PC-9 (cell line): ENCODE results near the gene CCDC15. TPM values are rescaled to one million over a fixed set of nuclear protein-coding genes. Genes with fewer than 3 reads are reported as not detected.
A peak's percentile ranks its signal among the peaks of the same experiment; 100 is the strongest.

Source experiments
- BruUV-seq: library from RNA; stranded (reverse); fragments of 400-500 nt; replicated peaks from 2 replicates; lab custom pipeline; 2021; lab: Mats Ljungman, UMichigan
- CTCF ChIA-PET: fragments of 300-600 bp; sonication (Branson Sonifier 250); formaldehyde crosslinking; loops from one replicate; lab custom pipeline; 2022; ENCODE audit warnings: antibody characterized with exemption; lab: Charles Lee
- POLR2A ChIA-PET: fragments of 300-600 bp; sonication (Branson Sonifier 250); formaldehyde crosslinking; loops from one replicate; lab custom pipeline; 2022; ENCODE audit warnings: antibody characterized with exemption; ENCODE audit not compliant: unreplicated experiment; lab: Charles Lee
- DNase-seq, 2 experiments: peaks; one replicate each; pipeline versions ENCODE4 v3.0.0 to v3.0.0-alpha.2; 2015 to 2022; ENCODE audit warnings: mixed read lengths in 1 of 2
- H2AFZ ChIP-seq: fragments of 200-600 bp; sonication (generic); 2 replicates; pipeline ENCODE4 v1.8.1; 2017; ENCODE audit warnings: antibody characterized with exemption
- H3F3A ChIP-seq: fragments of 200-600 bp; sonication (generic); 2 replicates; pipeline ENCODE4 v1.8.1; 2017; ENCODE audit warnings: antibody characterized with exemption, mild to moderate bottlenecking, low read depth; ENCODE audit not compliant: insufficient read depth
- H3K27ac ChIP-seq: fragments of 200-600 bp; sonication (generic); 2 replicates; pipeline ENCODE4 v1.6.1; 2016; ENCODE audit warnings: mixed run types
- H3K27me3 ChIP-seq: fragments of 200-600 bp; sonication (generic); 2 replicates; pipeline ENCODE4 v1.6.1; 2016; ENCODE audit warnings: low read depth, mixed run types; ENCODE audit not compliant: insufficient read depth
- H3K36me3 ChIP-seq: fragments of 200-600 bp; sonication (generic); 2 replicates; pipeline ENCODE4 v1.6.1; 2016; ENCODE audit warnings: low read depth, mixed run types
- H3K4me1 ChIP-seq: fragments of 200-600 bp; sonication (generic); replicated peaks from 2 replicates; pipeline ENCODE4 v1.6.1; 2016; ENCODE audit warnings: mixed run types; ENCODE audit not compliant: insufficient read depth
- H3K4me2 ChIP-seq: fragments of 200-600 bp; sonication (generic); 2 replicates; pipeline ENCODE4 v1.6.1; 2017; ENCODE audit warnings: mixed run types
- H3K4me3 ChIP-seq: fragments of 200-600 bp; sonication (generic); 2 replicates; pipeline ENCODE4 v1.6.1; 2016; ENCODE audit warnings: mixed run types
- H3K79me2 ChIP-seq: fragments of 200-600 bp; sonication (generic); 2 replicates; pipeline ENCODE4 v1.6.1; 2017; ENCODE audit warnings: low read depth, mixed run types
- H3K9me2 ChIP-seq: fragments of 200-600 bp; sonication (generic); 2 replicates; pipeline ENCODE4 v1.8.1; 2017; ENCODE audit warnings: mild to moderate bottlenecking; ENCODE audit not compliant: insufficient read depth
- H3K9me3 ChIP-seq: fragments of 200-600 bp; sonication (generic); 2 replicates; pipeline ENCODE4 v1.8.1; 2016; ENCODE audit warnings: low read depth; ENCODE audit not compliant: insufficient read depth
- H4K20me1 ChIP-seq: fragments of 200-600 bp; sonication (generic); 2 replicates; pipeline ENCODE4 v1.8.1; 2017; ENCODE audit not compliant: insufficient read depth
- EZH2 ChIP-seq: fragments of 200-600 bp; sonication (generic); IDR thresholded peaks from 2 replicates; pipeline ENCODE4 v1.8.0; 2017; ENCODE audit warnings: antibody characterized with exemption, low read depth
- intact Hi-C: fragments of 100-400 bp; cut with micrococcal nuclease; formaldehyde crosslinking; loops from one replicate; pipeline ENCODE4 v1.10.0; 2022; ENCODE audit not compliant: unreplicated experiment
- total RNA-seq: library from RNA; stranded (reverse); gene quantifications from 2 replicates; pipeline ENCODE4 v1.2.3, GENCODE V29; 2021
- TF ChIP-seq, protein P1 (sequence below): fragments of 200-600 bp; sonication (generic); conservative IDR thresholded peaks from 2 replicates; pipeline ENCODE4 v1.6.1; 2017; ENCODE audit warnings: mixed run types, antibody characterized with exemption, mild to moderate bottlenecking, moderate library complexity

CCDC15 gene
- total RNA-seq, 1 experiment from 2014 or later, result 2.7 TPM

- no peak overlapping the region; the same call in 1 of the 2 replicates for H3K4me3 ChIP-seq
- CTCF ChIA-PET, result interaction anchor here (1.3 kb wide), 1 partner anchor 8 kb away, joined by 10 read pairs; no protein-coding TSS in a partner anchor
- POLR2A ChIA-PET, result interaction anchor here (0.7 kb wide), 1 partner anchor 39 kb away, joined by 3 read pairs; no protein-coding TSS in a partner anchor
- H3K27me3 ChIP-seq, result no peaks in the 10 kb centered on the region
- no TSS peak for BruUV-seq
- peak overlapping the region; percentile 53; the same call in 1 of the 2 replicates for H2AFZ ChIP-seq
- no peaks in the 10 kb centered on the region for H4K20me1 ChIP-seq
- H3K4me1 ChIP-seq, result peaks cover 49% of the 10 kb centered on the region
- no peak for TF ChIP-seq EZH2
- TF ChIP-seq, protein P1, sequence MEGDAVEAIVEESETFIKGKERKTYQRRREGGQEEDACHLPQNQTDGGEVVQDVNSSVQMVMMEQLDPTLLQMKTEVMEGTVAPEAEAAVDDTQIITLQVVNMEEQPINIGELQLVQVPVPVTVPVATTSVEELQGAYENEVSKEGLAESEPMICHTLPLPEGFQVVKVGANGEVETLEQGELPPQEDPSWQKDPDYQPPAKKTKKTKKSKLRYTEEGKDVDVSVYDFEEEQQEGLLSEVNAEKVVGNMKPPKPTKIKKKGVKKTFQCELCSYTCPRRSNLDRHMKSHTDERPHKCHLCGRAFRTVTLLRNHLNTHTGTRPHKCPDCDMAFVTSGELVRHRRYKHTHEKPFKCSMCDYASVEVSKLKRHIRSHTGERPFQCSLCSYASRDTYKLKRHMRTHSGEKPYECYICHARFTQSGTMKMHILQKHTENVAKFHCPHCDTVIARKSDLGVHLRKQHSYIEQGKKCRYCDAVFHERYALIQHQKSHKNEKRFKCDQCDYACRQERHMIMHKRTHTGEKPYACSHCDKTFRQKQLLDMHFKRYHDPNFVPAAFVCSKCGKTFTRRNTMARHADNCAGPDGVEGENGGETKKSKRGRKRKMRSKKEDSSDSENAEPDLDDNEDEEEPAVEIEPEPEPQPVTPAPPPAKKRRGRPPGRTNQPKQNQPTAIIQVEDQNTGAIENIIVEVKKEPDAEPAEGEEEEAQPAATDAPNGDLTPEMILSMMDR, result no peak
- H3F3A ChIP-seq, result peaks cover 28% of the 10 kb centered on the region
- H3K36me3 ChIP-seq, result no peaks in the 10 kb centered on the region
- peaks cover 10% of the 10 kb centered on the region; the same call in 1 of the 2 replicates for H3K79me2 ChIP-seq
- peak overlapping the region; percentile 75 for H3K27ac ChIP-seq
- H3K9me3 ChIP-seq, result no peaks in the 10 kb centered on the region
- peak overlapping the region; percentile 70 for H3K4me2 ChIP-seq
- intact Hi-C loops, result no loop called here
- H3K9me2 ChIP-seq, result no peaks in the 10 kb centered on the region
- peak; percentile 63 to 86 for DNase-seq
Observed at GRCh38 chr11:125070699-125071254, 116.8 kb downstream of the CCDC15 start.

DNA sequence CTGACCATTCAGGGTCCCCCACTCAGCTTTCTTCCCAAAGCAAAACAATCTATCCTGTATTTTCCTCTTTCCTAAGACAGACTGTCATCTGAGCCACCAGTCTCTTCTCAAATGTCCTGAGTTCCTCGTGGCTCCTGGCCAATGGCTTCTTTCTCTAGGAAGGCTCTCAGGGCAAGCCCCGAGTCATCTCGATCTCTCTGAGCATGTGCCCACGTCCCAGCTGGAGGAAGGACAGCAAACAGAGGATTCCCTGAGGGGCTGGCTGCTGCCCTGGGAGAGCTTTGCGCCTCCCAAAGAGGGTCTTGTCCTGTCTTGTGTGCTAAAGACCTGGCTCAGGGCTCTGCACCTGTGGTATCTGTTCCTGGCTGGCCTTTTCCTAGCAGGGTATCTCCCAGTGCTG is 117.4 kb downstream of the CCDC15 start:
- Histone ChIP-seq H3K4me2 (peak overlapping the region; percentile 70), H4K20me1 (no peaks in the 10 kb centered on the region), H3K27me3 (no peaks in the 10 kb centered on the region), H2AFZ (peak overlapping the region; percentile 53; the same call in 1 of the 2 replicates), H3F3A (peaks cover 28% of the 10 kb centered on the region), H3K79me2 (0 out of 2 replicates have a peak, but pooled peaks cover 5% of the 10 kb centered on the region), H3K36me3 (no peaks in the 10 kb centered on the region), H3K9me2 (no peaks in the 10 kb centered on the region), H3K9me3 (no peaks in the 10 kb centered on the region), H3K4me1 (peaks cover 51% of the 10 kb centered on the region), H3K27ac (peak overlapping the region; percentile 75), H3K4me3 (no peak overlapping the region; the same call in 1 of the 2 replicates)
- TF ChIP-seq EZH2, result no peak
- TF ChIP-seq, protein P1, result no peak
- peak in 1 of 2 experiments; percentile 57 for DNase-seq
- ChIA-PET POLR2A (no interaction called here), CTCF (no interaction called here)
- intact Hi-C loops, result no loop called here
- no TSS peak for BruUV-seq

- no peaks in the 10 kb centered on the region for H3K36me3 ChIP-seq
- DNase-seq, result no peak
- 0 out of 2 replicates have a peak, but pooled peaks cover 5% of the 10 kb centered on the region for H3K79me2 ChIP-seq
- CTCF ChIA-PET, result no interaction called here
- no peaks in the 10 kb centered on the region for H3K27me3 ChIP-seq
- no TSS peak for BruUV-seq
- intact Hi-C loops, result no loop called here
- H3K4me2 ChIP-seq, result no peak overlapping the region
- POLR2A ChIA-PET, result no interaction called here
- peaks cover 51% of the 10 kb centered on the region for H3K4me1 ChIP-seq
- H3K9me3 ChIP-seq, result no peaks in the 10 kb centered on the region
- no peak overlapping the region for H3K27ac ChIP-seq
- peaks cover 28% of the 10 kb centered on the region for H3F3A ChIP-seq
- no peak overlapping the region for H3K4me3 ChIP-seq
- H4K20me1 ChIP-seq, result no peaks in the 10 kb centered on the region
- no peaks in the 10 kb centered on the region for H3K9me2 ChIP-seq
- no peak for TF ChIP-seq EZH2
- H2AFZ ChIP-seq, result no peak overlapping the region
Observed at GRCh38 chr11:125071846-125072217, 117.8 kb downstream of the CCDC15 start.
